Measurements from ENCODE around the gene SLIT1.

SLIT1 gene

GRCh38 chr10:96960872-96961271, 224.9 kb downstream of the SLIT1 start:
- no peak for DNase-seq (ENCODE audit: low spot score)
- TF ChIP-seq CTCF (IDR thresholded peaks at IDR 0.05; ENCODE audit: extremely low read depth, missing control alignments) = no peak

DNA sequence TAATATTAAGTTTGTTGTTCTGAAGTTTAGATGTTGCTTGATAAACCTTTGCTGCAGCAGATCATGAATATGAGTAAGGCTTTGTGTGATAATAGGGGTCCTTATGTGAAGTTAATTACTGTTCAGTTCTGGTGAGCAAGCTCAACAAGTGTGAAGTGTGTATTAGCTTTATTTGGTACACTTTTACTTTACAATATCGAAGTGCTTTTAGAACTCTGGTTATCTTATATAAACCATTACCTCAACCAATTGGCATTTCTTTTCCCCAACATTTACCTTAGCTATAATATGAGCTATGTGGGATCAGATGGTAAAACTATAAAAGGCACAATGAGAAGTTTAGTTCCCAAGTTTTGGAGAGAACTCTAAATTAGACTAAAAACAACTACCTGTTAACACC, 226.0 kb downstream of the SLIT1 start:
- DNase-seq (ENCODE audit: low spot score) = no peak
- no peak for TF ChIP-seq CTCF (IDR thresholded peaks at IDR 0.05; ENCODE audit: extremely low read depth, missing control alignments)

- no peak for DNase-seq (ENCODE audit: low spot score)
- no peak for TF ChIP-seq CTCF (IDR thresholded peaks at IDR 0.05; ENCODE audit: extremely low read depth, missing control alignments)
These were observed 227.7 kb downstream of the SLIT1 start for GRCh38 chr10:96958071-96958470.

GRCh38 chr10:96955794-96956193, 230.0 kb downstream of the SLIT1 start:
- no peak for TF ChIP-seq CTCF (IDR thresholded peaks at IDR 0.05; ENCODE audit: extremely low read depth, missing control alignments)
- no peak for DNase-seq (ENCODE audit: low spot score)

DNA sequence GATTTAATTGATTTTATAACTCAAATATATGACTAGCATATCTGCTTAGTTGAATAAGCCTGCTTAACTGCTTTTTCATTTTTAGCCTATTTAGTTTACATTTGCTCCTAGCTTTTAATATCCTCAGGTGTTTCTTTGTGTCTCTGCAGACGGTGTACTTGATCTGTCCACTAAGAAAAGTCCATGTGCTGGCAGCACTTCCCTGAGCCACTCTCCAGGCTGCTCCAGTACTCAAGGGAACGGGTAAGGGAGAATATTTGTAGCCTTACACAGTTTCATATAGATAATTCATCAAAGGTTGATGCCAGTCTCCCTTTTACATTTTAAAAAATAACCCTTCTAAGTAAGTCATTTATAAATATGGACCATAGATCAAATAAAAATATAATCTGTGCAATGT, 233.8 kb downstream of the SLIT1 start:
- no peak for TF ChIP-seq CTCF (IDR thresholded peaks at IDR 0.05; ENCODE audit: extremely low read depth, missing control alignments)
- no peak for DNase-seq (ENCODE audit: low spot score)

DNA sequence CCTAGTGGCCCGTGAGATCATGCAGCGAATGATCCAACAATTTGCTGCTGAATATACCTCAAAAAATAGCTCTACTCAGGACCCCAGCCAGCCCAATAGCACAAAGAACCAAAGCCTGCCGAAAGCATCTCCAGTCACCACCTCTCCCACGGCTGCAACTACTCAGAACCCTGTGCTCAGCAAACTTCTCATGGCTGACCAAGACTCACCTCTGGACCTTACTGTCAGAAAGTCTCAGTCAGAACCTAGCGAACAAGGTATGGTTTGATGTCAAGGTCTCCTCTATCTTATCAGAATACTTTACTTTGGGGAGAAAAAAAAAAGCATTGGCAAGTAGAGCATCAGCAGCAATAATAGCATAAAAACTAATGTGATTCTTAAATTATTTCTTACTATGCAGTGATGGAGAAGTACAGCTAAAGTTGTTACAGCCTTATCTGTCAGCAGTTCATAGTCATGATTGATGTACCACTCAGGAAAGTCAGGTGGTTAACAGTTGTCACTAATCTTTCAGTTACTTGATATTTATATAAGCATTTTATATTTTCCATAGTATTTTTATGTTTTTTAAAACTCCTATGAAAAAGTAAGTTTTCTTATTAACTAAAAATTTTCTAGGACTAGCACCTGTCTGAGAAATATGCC, 236.6 kb downstream of the SLIT1 start:
- TF ChIP-seq CTCF (IDR thresholded peaks at IDR 0.05; ENCODE audit: extremely low read depth, missing control alignments) = no peak
- no peak for DNase-seq (ENCODE audit: low spot score)
